DMS 273 treated with DMSO at 0.1 percent for 48 hours (cell line): ENCODE results near the gene DLD.
"Not testable (repeated sequence)": the region's sequence is repeated elsewhere in the genome, so short reads cannot be mapped to it uniquely, and the experiment has no call there.

Experiments used
- DNase-seq: peaks from one replicate; lab custom pipeline; 2025; lab: John Stamatoyannopoulos, UW

The DLD gene

DNA sequence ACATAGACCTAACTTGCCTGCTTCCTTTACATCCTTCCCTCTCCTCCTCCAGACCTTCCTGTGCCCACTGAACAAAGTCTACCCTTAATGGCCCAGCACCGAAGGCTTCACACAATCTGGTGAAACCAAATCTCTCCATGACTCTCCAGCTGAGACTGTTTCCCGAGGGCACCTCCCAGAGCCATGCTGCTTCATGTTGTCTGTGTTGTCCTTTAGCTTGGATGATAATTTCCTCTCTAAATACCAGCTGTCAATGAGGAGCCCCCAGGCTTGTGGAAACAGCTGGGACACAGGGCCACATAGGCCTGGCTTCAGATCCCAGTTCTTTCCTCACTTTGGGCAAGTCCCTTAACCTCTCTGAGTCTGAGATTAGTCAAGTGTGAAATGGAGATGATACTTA is 54.3 kb downstream of the DLD start:
- no peak for DNase-seq

DNA sequence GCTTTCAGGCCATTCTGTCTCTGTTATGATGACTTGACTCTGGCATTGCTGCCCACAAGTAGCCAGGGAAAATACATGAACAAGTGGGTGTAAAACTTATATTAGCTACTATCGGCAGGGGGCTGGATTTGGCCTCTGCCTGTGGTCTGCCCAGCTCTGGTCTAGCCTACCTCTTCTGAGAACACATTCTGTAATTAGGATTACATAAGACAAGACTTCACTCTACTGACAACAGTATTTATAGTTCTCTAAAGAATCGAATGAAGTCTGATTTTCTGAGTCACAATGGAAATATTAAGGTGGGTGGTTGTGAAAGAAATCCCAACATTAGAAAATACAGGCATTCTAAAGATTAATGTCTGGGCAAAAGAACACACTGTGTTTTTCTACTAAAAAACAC is 55.5 kb downstream of the DLD start:
- no peak for DNase-seq

DNA sequence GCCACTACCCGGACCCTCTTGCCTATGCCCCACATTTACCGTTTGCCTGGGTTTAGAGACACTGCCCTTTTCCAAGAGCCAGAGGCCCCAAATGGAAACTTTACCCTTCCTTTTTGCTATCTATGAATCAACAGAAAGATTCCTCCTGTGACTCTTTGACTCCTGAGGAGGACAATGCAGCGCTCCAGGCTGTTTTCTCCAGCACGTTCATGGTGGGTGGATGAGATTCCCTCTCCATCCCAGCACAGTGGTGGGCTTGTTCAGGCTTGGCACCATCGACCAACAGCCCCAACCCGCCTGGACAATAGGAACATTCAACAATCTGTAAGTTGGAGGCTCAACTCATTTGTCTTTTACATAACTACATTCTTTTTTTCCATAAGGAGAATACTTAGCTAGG is 55.9 kb downstream of the DLD start:
- DNase-seq, result no peak

DNA sequence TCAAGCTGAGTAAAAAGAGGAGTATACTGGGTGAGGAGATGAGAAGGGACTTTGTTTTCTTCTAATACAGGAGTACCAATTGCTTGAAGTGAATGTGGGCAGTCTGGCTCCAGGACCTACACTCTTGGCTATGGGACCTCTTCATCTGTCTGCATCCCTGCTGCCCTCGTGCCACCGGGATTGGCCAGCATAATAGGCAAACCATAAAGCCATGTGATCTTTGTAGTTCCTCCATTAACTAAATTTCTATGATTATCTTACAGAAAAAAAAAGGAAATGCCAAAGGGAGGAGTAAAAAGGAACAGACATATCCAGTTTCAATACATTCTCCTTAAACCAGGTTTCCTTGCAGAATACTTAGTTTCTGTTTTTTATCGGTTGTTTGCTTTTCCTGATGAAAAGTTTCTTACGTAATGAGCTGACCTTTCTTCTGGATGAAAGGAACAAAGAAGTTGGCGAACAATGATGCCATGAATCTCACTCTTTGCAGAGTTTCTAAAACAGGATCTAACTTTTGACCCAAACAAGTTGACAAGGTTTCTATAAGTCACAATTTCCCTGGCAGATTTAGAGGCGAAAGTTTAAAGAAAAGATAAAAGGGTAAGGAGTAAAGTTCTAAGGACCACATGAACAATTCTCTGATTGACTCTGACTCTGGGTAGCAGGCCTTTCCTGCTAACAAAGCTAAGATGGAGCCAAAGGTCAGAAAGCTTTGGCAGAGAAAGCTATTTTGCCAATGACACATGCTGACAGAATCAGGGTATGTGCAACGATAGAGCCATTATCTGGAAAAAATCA is 57.9 kb downstream of the DLD start:
- no peak for DNase-seq

DNA sequence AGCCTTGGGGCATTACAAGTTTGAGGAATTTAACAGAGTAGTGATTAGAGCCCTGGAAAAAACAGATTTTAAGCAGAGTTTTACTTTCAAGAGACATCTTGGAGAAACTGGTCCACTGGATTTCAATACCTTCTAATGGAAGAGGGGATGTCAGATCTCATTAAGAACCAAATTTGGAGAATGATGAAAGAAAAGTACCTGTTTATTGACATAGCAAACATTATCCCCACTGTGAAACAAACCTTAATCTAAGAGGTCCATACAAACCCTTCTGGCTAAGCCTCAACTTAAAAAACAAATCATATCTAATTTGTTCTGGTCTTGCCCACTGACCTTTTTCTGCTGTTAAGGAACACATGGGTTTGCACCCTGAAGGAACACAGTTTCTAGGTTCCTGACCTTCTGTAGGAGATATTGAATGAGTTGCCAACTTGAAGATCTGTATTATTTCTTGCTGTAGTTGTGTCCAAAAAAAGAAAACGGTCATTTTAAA is 58.5 kb downstream of the DLD start:
- DNase-seq, result no peak

DNA sequence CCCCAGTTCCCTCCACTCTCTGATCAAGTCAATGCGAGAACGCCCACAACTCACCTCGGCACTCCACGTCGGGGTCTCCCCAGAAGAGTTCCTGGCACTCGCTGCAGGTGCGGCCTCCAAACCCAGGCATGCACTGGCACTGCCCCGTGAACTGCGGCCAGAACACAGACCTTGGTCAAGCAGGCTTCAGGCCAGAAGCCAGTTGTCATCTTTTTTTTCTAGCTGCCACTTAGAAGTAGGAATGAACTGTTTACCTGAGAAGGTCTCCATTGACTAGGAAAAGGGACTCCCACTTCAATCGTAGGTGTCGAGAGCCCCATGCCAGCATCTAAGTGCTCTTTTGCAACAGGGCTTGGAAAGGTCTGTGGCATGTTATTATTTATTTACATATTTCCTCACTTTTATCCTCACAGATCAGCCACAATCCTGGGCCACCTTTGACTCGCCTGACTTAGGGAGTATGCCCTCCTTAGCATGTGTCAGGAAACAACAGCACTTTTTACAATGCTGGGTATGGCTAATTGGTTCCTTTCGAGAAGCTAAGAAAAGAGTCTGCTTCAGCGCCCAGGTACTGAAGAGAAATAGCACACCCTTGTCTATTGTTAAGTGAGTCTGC is 60.3 kb downstream of the DLD start:
- no peak for DNase-seq

DNA sequence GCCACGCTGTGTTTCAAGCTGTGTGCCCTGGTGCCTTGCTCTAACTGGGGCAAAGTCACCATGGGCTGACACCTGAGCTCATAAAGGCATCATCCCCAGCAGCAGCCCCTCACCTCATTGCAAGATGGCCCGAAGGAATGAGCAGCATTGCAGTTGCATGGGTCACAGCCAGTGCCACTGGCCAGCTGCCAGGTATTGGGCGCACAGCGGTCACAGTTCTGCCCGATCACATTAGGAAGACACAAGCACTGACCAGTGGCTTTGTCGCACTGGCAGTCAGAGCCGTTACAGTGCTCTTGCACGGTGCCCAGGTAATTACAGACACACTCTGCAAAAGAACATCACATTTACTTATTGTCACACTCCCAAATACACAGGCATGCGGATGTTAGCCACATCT is 60.9 kb downstream of the DLD start:
- no peak for DNase-seq

DNA sequence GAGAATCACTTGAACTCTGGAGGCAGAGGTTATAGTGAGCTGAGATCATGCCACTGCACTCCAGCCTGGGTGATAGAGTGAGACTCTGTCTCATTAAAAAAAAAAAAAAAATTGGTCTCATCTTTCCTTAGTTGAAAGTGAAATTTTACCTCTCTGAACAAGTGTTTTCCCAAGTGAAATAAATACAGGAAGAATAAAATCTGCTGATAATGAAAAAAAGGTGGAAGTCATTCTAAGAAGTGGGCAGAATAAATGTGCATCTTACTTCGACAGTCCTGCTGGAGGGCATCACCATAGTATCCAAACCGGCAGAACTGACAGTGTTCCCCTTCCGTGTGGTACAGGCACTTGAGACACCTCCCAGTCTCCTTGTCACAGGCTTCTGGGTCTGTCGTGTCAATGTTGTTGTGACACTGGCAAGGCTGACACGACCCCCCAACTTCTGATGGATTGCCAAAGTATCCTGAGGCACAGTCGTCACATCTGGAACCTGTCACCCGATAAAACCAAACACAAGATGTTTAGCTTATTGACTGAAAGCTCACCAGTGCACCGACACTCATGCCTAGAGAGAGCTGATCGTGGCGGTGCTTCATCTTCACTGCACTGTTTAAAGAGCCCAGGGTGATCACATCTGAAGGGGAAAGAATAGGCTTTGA is 62.4 kb downstream of the DLD start:
- no peak for DNase-seq

DNA sequence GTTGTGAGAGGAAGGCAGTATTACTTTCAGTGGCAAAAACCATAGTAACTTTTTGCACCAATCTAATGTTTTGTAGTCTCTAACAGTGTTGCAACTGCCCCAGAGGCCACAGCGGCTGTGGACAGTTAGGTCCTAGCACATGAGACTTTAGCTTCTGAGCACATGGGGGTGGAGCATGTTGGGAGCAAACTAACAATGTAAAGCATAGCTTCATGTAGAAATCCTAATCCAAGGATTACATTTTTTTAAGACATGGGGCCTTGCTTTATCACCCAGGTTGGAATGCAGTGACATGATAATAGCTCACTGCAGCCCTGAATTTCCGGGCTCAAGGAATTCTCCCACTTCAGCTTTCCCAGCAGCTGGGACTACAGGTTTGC is 62.9 kb downstream of the DLD start:
- no peak for DNase-seq

DNA sequence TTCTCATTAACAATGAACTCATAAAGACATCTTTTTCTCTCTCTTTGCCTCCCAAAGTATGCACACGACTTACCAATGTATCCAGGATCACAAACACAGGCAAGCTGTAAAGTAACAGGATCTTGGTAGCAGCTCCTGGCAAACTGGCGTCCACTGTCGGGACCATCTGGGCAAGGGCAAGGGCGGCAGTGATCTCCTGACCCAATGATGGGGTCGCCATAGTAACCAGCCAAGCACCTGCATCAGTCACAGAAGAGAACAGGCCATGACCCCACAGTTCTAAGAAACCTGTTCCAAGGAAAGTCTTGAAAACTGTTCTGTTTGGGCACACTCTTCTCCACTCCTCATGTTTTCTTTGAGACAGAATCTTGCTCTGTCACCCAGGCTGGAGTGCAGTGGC is 64.4 kb downstream of the DLD start:
- no peak for DNase-seq

DNA sequence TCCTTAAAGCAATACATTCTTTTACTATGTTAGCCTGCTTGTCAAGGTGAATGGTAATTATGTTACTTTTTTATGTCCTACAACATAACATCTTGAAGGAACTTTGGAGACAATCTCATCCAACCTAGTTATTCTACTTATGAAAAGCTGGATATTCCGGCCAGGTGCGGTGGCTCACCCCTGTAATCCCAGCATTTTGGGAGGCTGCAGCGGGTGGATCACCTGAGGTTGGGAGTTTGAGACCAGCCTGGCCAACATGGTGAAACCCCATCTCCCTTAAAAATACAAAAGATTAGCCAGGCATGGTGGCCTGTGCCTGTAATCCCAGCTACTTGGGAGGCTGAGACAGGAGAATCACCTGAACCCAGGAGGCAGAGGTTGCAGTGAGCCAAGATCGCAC is 66.0 kb downstream of the DLD start:
- DNase-seq, result not testable (repeated sequence)

DNA sequence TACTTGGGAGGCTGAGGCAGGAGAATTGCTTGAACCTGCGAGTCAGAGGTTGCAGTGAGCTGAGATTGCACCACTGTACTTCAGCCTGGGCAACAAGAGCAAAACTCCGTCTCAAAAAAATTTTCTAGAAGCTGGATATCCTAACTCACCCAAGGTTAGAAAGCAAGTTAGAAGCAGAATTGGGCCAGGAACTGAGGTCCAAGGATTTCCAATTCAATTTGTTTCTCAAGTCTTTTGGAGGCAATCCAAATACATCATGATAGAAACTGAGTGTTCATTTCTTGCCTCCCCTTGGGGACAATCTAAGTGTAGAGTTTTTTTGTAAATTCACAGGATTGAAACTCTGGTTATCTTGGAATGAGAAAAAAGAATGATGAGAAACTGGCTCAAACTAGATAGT is 66.5 kb downstream of the DLD start:
- no peak for DNase-seq

DNA sequence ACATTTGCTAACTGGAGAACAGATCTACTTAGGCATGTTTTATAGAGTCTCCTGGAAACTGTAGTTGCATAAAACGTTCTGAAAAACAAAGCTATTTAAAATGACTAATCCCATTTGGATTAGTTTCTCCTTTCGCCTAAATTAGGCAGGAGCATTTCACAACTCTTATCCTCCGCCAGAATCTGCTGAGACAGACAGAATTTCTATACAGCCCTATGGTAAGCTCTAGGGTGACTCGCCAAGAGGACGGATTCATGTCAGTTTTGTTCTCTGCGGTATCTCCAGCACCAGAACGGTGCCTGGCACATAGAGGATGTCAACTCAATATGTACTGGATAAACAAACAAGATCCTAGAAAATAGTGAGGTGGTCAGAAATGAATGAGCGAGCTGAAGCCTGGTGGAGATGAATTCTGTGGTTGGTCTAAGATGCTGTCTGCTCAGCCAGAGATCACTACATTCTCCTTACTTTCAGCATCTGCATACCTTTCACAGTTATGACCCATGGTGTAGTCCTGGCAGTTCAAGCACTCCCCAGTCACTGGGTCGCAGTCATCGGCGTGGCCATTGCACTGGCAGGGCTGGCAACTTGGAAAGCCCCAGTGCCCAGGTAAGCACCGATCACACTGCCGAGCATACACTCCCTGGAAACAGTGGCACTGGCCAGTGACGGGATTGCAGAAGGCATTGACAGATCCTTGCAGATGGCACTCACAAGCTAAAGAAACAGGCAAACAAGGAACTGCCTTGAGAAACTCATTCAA is 68.0 kb downstream of the DLD start:
- DNase-seq, result no peak

DNA sequence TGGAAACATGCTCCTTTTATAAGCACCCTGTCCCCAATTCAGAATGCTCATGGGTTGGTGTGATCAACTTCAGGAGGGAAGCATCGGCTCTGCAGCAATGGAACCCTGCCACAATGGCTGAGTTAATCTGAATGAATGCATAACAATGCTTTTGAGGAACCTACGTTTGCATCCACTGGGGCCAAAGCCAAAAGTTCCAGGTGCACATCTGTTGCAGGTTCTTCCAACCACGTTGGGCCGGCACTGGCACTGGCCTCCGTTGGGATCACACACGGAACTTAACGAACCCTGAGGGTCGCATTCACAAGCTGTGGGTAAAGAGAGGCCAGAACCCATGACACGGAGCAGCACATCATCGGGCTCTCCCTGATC is 68.5 kb downstream of the DLD start:
- no peak for DNase-seq

DNA sequence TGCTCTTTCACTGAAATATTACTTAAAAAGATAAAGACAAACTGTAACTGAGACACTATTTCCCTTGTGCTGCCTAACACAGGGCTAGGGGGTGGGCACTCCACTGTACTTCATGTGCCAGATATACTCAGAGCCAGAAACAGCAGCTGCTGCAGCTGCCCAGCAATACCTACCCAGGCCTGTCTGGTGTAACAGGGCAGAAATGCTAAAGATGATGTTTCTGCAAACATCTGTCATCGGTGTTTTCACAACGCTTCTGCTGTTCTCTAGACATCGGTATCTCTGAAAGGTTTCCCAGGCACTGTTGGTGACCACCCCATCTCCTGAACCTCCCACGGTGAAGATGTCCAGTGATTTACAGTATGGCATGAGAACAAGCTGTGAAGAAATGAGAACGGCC is 69.3 kb downstream of the DLD start:
- no peak for DNase-seq

DNA sequence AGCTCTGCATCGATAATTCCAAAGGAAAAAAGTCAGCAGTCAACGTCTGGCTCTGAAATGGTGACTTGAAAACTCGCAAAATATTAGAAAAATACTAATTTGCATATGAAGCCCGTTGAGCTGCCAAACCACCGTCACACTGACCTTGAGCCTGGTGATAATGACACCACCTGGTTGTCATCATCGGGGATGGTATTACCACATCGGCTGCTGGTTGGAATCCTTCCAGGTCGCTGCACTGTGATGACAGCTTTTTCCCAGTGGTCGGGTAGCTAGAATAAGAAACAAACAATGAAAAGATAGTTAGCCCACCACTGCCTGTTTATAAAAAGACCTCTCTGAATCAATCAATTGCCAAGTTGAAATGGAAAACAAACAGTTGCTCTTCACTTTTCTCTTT is 70.4 kb downstream of the DLD start:
- DNase-seq, result no peak

DNA sequence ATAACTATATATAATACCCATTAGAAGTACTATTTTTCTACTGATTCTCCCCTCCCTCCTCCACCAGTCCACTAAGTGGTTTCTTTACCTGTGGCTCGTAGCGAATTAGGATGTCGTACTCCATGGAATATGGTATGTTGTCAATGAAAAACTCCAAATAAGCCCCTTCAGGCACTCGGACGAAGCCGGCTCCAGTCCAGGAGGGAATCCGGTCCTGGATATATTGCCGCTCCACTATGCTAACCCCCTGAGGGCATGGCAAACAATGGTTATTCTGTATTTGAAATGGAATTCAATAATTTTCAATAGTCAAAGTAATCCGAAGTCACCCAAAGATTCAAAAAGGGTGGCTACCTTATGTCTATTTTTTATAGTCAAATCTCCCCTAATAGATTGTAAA is 71.8 kb downstream of the DLD start:
- no peak for DNase-seq

DNA sequence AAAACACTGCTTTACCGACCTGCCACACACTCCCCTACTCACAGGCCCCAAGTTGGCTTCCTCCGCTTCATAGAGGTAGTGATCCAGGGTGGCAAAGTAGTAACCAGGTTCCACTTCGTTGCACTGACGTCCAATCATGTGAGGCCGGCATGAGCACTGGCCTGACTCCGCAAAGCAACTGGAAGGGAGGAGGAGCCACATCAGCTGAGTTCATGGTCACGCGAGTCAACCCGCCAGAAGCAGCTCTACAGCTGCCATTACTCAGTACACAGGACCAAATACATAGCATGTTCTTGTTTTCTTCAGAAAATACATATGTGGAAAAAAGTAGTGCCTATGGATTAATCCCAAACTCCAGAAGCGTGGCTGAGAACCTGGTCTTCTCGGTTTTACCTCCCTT is 73.5 kb downstream of the DLD start:
- no peak for DNase-seq

DNA sequence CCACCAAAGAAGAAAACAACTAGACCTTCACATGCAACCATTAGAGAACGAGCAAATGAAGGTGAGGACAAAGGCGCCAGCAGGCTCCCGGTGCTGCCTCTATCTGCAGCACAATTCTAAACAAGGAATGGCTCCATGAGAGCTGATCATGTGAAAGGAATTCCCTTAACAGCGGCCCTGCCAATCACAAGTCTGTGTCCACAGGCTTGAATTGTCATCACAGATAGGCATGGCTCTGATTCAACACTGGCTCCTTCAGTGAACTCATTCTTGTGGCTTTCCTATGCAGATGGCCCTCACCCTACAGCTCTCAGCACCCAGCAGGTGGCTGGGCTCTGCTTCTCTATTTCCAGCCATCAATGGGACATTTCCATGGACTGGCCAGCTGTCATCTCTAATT is 75.7 kb downstream of the DLD start:
- peak; percentile 67 for DNase-seq

DNA sequence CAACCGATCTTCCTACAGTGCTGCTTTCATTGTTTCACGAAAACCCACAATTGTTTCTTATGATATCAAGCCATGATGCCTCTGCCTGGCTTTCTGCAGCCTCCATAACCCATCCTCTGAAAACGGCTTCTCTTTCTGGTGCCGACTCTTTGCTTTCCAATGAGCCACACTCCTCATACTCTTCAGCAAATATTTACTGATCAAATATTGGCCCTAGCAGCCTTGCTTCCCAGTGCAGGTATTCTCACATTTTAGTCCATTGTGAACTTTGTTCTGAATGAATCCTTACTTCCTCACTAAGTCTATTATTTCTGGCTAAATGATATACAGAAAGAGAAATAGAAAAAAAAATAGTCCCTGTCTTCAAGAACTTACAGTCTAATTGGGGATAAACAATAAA is 76.4 kb downstream of the DLD start:
- no peak for DNase-seq

DNA sequence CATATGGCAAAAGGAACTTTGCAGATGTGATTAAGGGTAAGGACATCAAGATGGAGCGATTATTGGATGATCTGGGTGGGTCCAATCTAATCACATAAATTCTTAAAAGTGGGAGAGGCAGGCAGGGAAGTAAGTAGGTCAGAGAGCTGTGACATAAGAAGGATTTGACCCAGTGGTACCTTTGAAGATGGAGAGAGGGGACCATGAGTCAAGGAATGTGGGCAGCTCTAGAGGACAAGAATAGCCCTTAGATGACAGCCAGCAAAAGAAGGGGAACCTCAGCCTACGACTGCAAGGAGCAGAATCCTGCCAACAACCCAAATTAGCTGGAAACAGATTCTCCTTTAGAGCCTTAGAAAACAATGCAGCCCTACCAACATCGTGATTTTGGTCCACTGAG is 77.5 kb downstream of the DLD start:
- DNase-seq, result no peak

DNA sequence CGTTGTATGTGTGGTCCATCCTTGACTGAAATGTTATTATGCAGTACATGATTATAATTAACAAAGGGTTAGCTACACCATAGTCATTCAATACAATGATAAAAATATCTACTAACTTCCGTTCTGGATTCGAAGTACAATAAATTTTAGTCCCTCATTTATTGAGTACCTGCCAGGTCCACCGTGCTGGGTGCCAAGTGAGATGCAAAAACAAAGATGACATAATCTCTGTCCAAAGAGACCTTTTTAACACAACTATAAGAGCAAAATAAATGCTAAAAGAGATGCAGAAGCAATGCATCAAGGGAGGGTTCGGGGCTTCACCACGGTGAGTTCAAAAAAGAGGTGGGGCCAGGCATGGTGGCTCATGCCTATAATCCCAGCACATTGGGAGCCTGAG is 78.9 kb downstream of the DLD start:
- no peak for DNase-seq
